Measurements from ENCODE around the gene ACSF2. TPM values are rescaled to one million over a fixed set of nuclear protein-coding genes. Genes with fewer than 3 reads are reported as not detected.

The ACSF2 gene
- total RNA-seq, 3 donors from 2014 or later (not counting 1 experiment from before 2014, with no cell fraction given): 24.2 to 40.6 (median 25.8) TPM

- Mint-ChIP-seq H3K4me1 (no peaks in the 10 kb centered on the region), H3K9me3 (no peaks in the 10 kb centered on the region), H3K27ac (no peak overlapping the region), H3K4me3 (no peak overlapping the region), H3K27me3 (ENCODE audit: low read depth in 2 of 2) (no peaks in the 10 kb centered on the region), H3K36me3 (no peaks in the 10 kb centered on the region)
- Histone ChIP-seq H3K4me3 (ENCODE audit: low read length) (no peak overlapping the region), H3K27ac (ENCODE audit: low read length) (no peak overlapping the region), H3K4me1 (ENCODE audit: control insufficient read depth, insufficient read depth, low read length) (no peaks in the 10 kb centered on the region), H3K9me3 (ENCODE audit: control insufficient read depth, insufficient read depth, low read length) (no peaks in the 10 kb centered on the region), H3K36me3 (ENCODE audit: control insufficient read depth, insufficient read depth, low read length) (no peaks in the 10 kb centered on the region), H3K27me3 (ENCODE audit: control insufficient read depth, insufficient read depth, low read length) (no peaks in the 10 kb centered on the region)
- intact Hi-C loops (cut with micrococcal nuclease): no loop called here
- ATAC-seq: no peak
- 93% methylated on average over 9 of the region's 10 CpGs for WGBS (ENCODE audit: insufficient coverage)
- no peak for DNase-seq
- no peak for TF ChIP-seq CTCF (IDR thresholded peaks at IDR 0.05)
These were observed 15.1 kb downstream of the ACSF2 start for GRCh38 chr17:50440838-50441829.

GRCh38 chr17:50443505-50443974 lies 17.5 kb downstream of the ACSF2 start:
- H3K27me3 ChIP-seq (ENCODE audit: control insufficient read depth, insufficient read depth, low read length): no peaks in the 10 kb centered on the region
- no peak overlapping the region for H3K4me3 ChIP-seq (ENCODE audit: low read length)
- no peak overlapping the region for H3K27ac Mint-ChIP-seq
- intact Hi-C loops (cut with micrococcal nuclease): no loop called here
- no peaks in the 10 kb centered on the region for H3K27me3 Mint-ChIP-seq (ENCODE audit: low read depth in 2 of 2)
- no peaks in the 10 kb centered on the region for H3K4me1 ChIP-seq (ENCODE audit: control insufficient read depth, insufficient read depth, low read length)
- TF ChIP-seq CTCF (IDR thresholded peaks at IDR 0.05): no peak
- WGBS (ENCODE audit: insufficient coverage): 100% methylated on average over 2 of the region's 3 CpGs
- no peaks in the 10 kb centered on the region for H3K9me3 Mint-ChIP-seq
- peaks cover 0 to 5% of the 10 kb centered on the region in 2 donors for H3K4me1 Mint-ChIP-seq
- no peaks in the 10 kb centered on the region for H3K36me3 Mint-ChIP-seq
- no peaks in the 10 kb centered on the region for H3K9me3 ChIP-seq (ENCODE audit: control insufficient read depth, insufficient read depth, low read length)
- no peak overlapping the region for H3K27ac ChIP-seq (ENCODE audit: low read length)
- H3K36me3 ChIP-seq (ENCODE audit: control insufficient read depth, insufficient read depth, low read length): no peaks in the 10 kb centered on the region
- no peak for DNase-seq
- no peak for ATAC-seq
- H3K4me3 Mint-ChIP-seq: no peak overlapping the region

- Histone ChIP-seq H3K9me3 (ENCODE audit: control insufficient read depth, insufficient read depth, low read length) (no peaks in the 10 kb centered on the region), H3K36me3 (ENCODE audit: control insufficient read depth, insufficient read depth, low read length) (no peaks in the 10 kb centered on the region), H3K4me3 (ENCODE audit: low read length) (no peak overlapping the region), H3K4me1 (ENCODE audit: control insufficient read depth, insufficient read depth, low read length) (no peaks in the 10 kb centered on the region), H3K27ac (ENCODE audit: low read length) (no peak overlapping the region), H3K27me3 (ENCODE audit: control insufficient read depth, insufficient read depth, low read length) (no peaks in the 10 kb centered on the region)
- intact Hi-C loops (cut with micrococcal nuclease): no loop called here
- H3K4me1 Mint-ChIP-seq: peaks cover 0 to 5% of the 10 kb centered on the region in 2 donors
- H3K4me3 Mint-ChIP-seq: no peak overlapping the region
- H3K9me3 Mint-ChIP-seq: no peaks in the 10 kb centered on the region
- WGBS (ENCODE audit: insufficient coverage): 97% methylated on average over 6 of the region's 6 CpGs
- no peak for DNase-seq
- no peak for TF ChIP-seq CTCF (IDR thresholded peaks at IDR 0.05)
- H3K27me3 Mint-ChIP-seq (ENCODE audit: low read depth in 2 of 2): no peaks in the 10 kb centered on the region
- H3K27ac Mint-ChIP-seq: no peak overlapping the region
- H3K36me3 Mint-ChIP-seq: no peaks in the 10 kb centered on the region
- ATAC-seq: no peak
These were observed 19.1 kb downstream of the ACSF2 start for GRCh38 chr17:50444841-50445715.

Data from natural killer cell (primary cell).